ENCODE results near the gene QPRT.

The QPRT gene

DNA sequence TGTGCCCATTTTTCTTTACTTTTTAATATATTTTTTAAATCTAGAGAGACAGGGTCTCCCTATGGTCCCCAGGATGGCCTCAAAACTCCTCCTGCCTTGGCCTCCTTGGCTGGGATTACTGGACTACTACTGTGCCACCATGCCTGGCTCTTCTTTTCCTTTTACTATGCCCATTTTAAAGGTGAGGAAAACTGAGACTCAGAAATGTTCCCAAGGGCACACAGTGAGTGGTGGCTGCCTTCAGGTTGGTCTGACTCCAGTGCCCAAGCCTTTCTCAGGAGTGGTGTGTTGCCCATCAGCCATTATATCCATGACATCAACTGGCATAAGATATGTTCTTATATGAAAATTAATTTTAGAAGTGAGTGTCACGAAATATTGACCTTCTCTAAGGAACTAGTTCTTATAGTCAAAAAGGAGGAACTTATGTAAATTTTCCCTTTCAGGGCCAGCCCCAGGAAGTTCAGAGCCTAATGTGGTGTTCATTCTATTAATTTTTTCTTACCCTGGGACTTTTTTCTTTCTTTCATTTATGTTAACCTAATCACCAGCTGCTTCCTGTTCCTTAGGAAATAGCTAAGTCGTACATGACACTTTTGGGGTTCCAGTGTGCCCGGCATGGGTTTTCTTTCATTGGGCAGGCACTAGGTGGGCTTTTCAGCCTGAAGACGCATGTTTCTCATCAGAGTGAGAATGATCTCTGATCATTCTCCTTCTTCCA lies 33.8 kb upstream of the QPRT start:
- TF ChIP-seq, protein P1, sequence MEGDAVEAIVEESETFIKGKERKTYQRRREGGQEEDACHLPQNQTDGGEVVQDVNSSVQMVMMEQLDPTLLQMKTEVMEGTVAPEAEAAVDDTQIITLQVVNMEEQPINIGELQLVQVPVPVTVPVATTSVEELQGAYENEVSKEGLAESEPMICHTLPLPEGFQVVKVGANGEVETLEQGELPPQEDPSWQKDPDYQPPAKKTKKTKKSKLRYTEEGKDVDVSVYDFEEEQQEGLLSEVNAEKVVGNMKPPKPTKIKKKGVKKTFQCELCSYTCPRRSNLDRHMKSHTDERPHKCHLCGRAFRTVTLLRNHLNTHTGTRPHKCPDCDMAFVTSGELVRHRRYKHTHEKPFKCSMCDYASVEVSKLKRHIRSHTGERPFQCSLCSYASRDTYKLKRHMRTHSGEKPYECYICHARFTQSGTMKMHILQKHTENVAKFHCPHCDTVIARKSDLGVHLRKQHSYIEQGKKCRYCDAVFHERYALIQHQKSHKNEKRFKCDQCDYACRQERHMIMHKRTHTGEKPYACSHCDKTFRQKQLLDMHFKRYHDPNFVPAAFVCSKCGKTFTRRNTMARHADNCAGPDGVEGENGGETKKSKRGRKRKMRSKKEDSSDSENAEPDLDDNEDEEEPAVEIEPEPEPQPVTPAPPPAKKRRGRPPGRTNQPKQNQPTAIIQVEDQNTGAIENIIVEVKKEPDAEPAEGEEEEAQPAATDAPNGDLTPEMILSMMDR (IDR thresholded peaks at IDR 0.05; ENCODE audit: low read depth, low read length, poor library complexity, severe bottlenecking): no peak
- TF ChIP-seq EZH2phosphoT487 (IDR thresholded peaks at IDR 0.05; ENCODE audit: borderline replicate concordance, low read length): no peak
- Histone ChIP-seq H3K4me1 (ENCODE audit: control insufficient read depth, low read length) (peaks cover 39% of the 10 kb centered on the region), H3K4me2 (ENCODE audit: low read length) (peak overlapping the region; percentile 40), H3K27ac (ENCODE audit: low read depth, low read length) (no peak overlapping the region), H3K9me3 (ENCODE audit: control insufficient read depth, insufficient read depth, low read length) (no peaks in the 10 kb centered on the region), H3K27me3 (ENCODE audit: control insufficient read depth, low read length) (no peaks in the 10 kb centered on the region), H3F3A (ENCODE audit: control insufficient read depth, insufficient read depth) (no peaks in the 10 kb centered on the region), H3K79me2 (ENCODE audit: control insufficient read depth, low read length) (no peaks in the 10 kb centered on the region), H3K9me2 (replicated peaks; ENCODE audit: control insufficient read depth, low read length) (no peaks in the 10 kb centered on the region), H3K36me3 (ENCODE audit: control insufficient read depth, low read length) (no peaks in the 10 kb centered on the region), H4K20me1 (ENCODE audit: control insufficient read depth, insufficient read depth, low read depth, low read length) (no peaks in the 10 kb centered on the region), H3K4me3 (ENCODE audit: low read length) (peak overlapping the region; percentile 21; the same call in 1 of the 2 replicates)

DNA sequence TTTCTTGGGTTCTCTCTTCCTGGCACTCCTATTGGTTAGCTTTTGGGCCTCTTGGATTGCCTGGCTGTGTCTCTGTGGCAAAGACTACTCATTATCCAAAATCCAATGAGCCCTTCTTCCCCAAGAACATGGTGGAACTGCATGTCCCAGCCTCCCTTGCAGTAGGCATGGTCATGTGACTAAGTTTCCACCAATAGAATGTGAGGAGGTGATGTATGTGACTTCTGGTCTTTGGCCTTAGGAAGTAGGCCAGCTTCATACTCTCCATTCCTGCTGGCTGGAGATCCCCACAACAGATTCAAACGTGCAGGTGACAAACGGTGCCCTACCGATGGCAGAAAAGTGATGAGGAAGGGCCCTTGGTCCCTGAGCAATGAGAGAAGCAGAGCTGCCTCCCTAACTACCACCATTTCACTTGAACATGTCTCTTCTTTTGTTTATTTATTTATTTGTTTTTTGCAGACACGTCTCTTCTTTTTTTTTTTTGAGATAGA lies 33.2 kb upstream of the QPRT start:
- H3K27me3 ChIP-seq (ENCODE audit: control insufficient read depth, low read length): no peaks in the 10 kb centered on the region
- no peaks in the 10 kb centered on the region for H3K9me3 ChIP-seq (ENCODE audit: control insufficient read depth, insufficient read depth, low read length)
- no peaks in the 10 kb centered on the region for H3K79me2 ChIP-seq (ENCODE audit: control insufficient read depth, low read length)
- no peaks in the 10 kb centered on the region for H4K20me1 ChIP-seq (ENCODE audit: control insufficient read depth, insufficient read depth, low read depth, low read length)
- no peaks in the 10 kb centered on the region for H3K9me2 ChIP-seq (replicated peaks; ENCODE audit: control insufficient read depth, low read length)
- H3K4me3 ChIP-seq (ENCODE audit: low read length): peak overlapping the region; percentile 21; the same call in 1 of the 2 replicates
- peaks cover 39% of the 10 kb centered on the region for H3K4me1 ChIP-seq (ENCODE audit: control insufficient read depth, low read length)
- H3F3A ChIP-seq (ENCODE audit: control insufficient read depth, insufficient read depth): no peaks in the 10 kb centered on the region
- peak overlapping the region; percentile 40 for H3K4me2 ChIP-seq (ENCODE audit: low read length)
- TF ChIP-seq, protein P1 (IDR thresholded peaks at IDR 0.05; ENCODE audit: low read depth, low read length, poor library complexity, severe bottlenecking): no peak
- TF ChIP-seq EZH2phosphoT487 (IDR thresholded peaks at IDR 0.05; ENCODE audit: borderline replicate concordance, low read length): no peak
- H3K36me3 ChIP-seq (ENCODE audit: control insufficient read depth, low read length): no peaks in the 10 kb centered on the region
- H3K27ac ChIP-seq (ENCODE audit: low read depth, low read length): no peak overlapping the region

DNA sequence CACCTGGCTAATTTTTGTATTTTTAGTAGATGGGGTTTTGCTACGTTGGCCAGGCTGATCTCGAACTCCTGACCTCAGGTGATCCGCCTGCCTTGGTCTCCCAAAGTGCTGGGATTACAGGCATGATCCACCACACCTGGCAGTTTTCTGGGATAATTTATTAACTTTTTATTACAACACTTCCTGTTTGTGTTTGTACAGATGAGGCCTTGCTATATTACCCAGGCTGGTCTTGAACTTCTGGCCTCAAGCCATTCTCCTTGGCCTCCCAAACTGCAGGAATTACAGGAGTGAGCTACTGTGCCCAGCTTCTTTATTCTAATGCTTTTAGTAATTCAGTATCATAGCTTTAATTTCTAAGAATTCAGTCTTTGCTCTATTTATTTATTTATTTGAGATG lies 32.0 kb upstream of the QPRT start:
- H3K9me2 ChIP-seq (replicated peaks; ENCODE audit: control insufficient read depth, low read length): no peaks in the 10 kb centered on the region

More for the DNA sequence above, 32.0 kb upstream of the QPRT start:
- H3K27me3 ChIP-seq (ENCODE audit: control insufficient read depth, low read length): no peaks in the 10 kb centered on the region
- H3K36me3 ChIP-seq (ENCODE audit: control insufficient read depth, low read length): no peaks in the 10 kb centered on the region
- peaks cover 28% of the 10 kb centered on the region for H3K4me1 ChIP-seq (ENCODE audit: control insufficient read depth, low read length)
- H3K4me3 ChIP-seq (ENCODE audit: low read length): no peak overlapping the region
- H3F3A ChIP-seq (ENCODE audit: control insufficient read depth, insufficient read depth): no peaks in the 10 kb centered on the region
- no peak overlapping the region for H3K4me2 ChIP-seq (ENCODE audit: low read length)
- no peaks in the 10 kb centered on the region for H3K79me2 ChIP-seq (ENCODE audit: control insufficient read depth, low read length)
- H3K9me3 ChIP-seq (ENCODE audit: control insufficient read depth, insufficient read depth, low read length): no peaks in the 10 kb centered on the region
- TF ChIP-seq, protein P1 (IDR thresholded peaks at IDR 0.05; ENCODE audit: low read depth, low read length, poor library complexity, severe bottlenecking): no peak
- no peak for TF ChIP-seq EZH2phosphoT487 (IDR thresholded peaks at IDR 0.05; ENCODE audit: borderline replicate concordance, low read length)
- no peak overlapping the region for H3K27ac ChIP-seq (ENCODE audit: low read depth, low read length)
- no peaks in the 10 kb centered on the region for H4K20me1 ChIP-seq (ENCODE audit: control insufficient read depth, insufficient read depth, low read depth, low read length)

Data from DOHH2 (cell line).